Measurements from ENCODE around the gene SUSD3.

The SUSD3 gene

GRCh38 chr9:93082841-93083411 is 24.4 kb downstream of the SUSD3 start:
- Histone ChIP-seq H2AFZ (no peak overlapping the region), H3K27me3 (ENCODE audit: control insufficient read depth, insufficient read depth, low read length) (no peaks in the 10 kb centered on the region), H3K4me2 (ENCODE audit: low read length) (no peak overlapping the region), H3K4me3 (ENCODE audit: low read depth, low read length) (no peak overlapping the region), H3K27ac (no peak overlapping the region), H3K9me3 (ENCODE audit: control insufficient read depth, low read length) (no peaks in the 10 kb centered on the region), H3K4me1 (no peaks in the 10 kb centered on the region), H3K9ac (no peak overlapping the region), H3K36me3 (ENCODE audit: control insufficient read depth, insufficient read depth, low read length) (no peaks in the 10 kb centered on the region), H3K79me2 (no peaks in the 10 kb centered on the region)
- TF ChIP-seq CTCF (IDR thresholded peaks at IDR 0.05) = no peak

- H3K79me2 ChIP-seq = no peaks in the 10 kb centered on the region
- no peak overlapping the region for H2AFZ ChIP-seq
- no peaks in the 10 kb centered on the region for H3K27me3 ChIP-seq (ENCODE audit: control insufficient read depth, insufficient read depth, low read length)
- H3K27ac ChIP-seq = no peak overlapping the region
- H3K4me1 ChIP-seq = no peaks in the 10 kb centered on the region
- H3K4me2 ChIP-seq (ENCODE audit: low read length) = no peak overlapping the region
- H3K9ac ChIP-seq = no peak overlapping the region
- H3K36me3 ChIP-seq (ENCODE audit: control insufficient read depth, insufficient read depth, low read length) = no peaks in the 10 kb centered on the region
- H3K9me3 ChIP-seq (ENCODE audit: control insufficient read depth, low read length) = no peaks in the 10 kb centered on the region
- no peak overlapping the region for H3K4me3 ChIP-seq (ENCODE audit: low read depth, low read length)
- TF ChIP-seq CTCF (IDR thresholded peaks at IDR 0.05) = no peak
These were observed 25.3 kb downstream of the SUSD3 start for GRCh38 chr9:93083592-93084470.

GRCh38 chr9:93084471-93084881 is 26.0 kb downstream of the SUSD3 start:
- no peak overlapping the region for H3K4me2 ChIP-seq (ENCODE audit: low read length)
- no peak overlapping the region for H3K4me3 ChIP-seq (ENCODE audit: low read depth, low read length)
- H3K9me3 ChIP-seq (ENCODE audit: control insufficient read depth, low read length) = no peaks in the 10 kb centered on the region
- H3K27me3 ChIP-seq (ENCODE audit: control insufficient read depth, insufficient read depth, low read length) = no peaks in the 10 kb centered on the region
- no peak overlapping the region for H3K9ac ChIP-seq
- H3K27ac ChIP-seq = no peak overlapping the region
- no peak for TF ChIP-seq CTCF (IDR thresholded peaks at IDR 0.05)
- no peaks in the 10 kb centered on the region for H3K36me3 ChIP-seq (ENCODE audit: control insufficient read depth, insufficient read depth, low read length)
- H3K79me2 ChIP-seq = no peaks in the 10 kb centered on the region
- H2AFZ ChIP-seq = no peak overlapping the region
- H3K4me1 ChIP-seq = no peaks in the 10 kb centered on the region

GRCh38 chr9:93085676-93086075 is 27.2 kb downstream of the SUSD3 start:
- no peaks in the 10 kb centered on the region for H3K27me3 ChIP-seq (ENCODE audit: control insufficient read depth, insufficient read depth, low read length)
- H3K79me2 ChIP-seq = no peaks in the 10 kb centered on the region
- H3K4me3 ChIP-seq (ENCODE audit: low read depth, low read length) = no peak overlapping the region
- no peak overlapping the region for H3K4me2 ChIP-seq (ENCODE audit: low read length)
- H3K9ac ChIP-seq = no peak overlapping the region
- H3K36me3 ChIP-seq (ENCODE audit: control insufficient read depth, insufficient read depth, low read length) = no peaks in the 10 kb centered on the region
- no peaks in the 10 kb centered on the region for H3K9me3 ChIP-seq (ENCODE audit: control insufficient read depth, low read length)
- H3K27ac ChIP-seq = no peak overlapping the region
- no peaks in the 10 kb centered on the region for H3K4me1 ChIP-seq
- no peak overlapping the region for H2AFZ ChIP-seq
- TF ChIP-seq CTCF (IDR thresholded peaks at IDR 0.05) = no peak
